Small intestine (tissue), 7 donors: ENCODE data around the gene SPTBN2. TPM values are rescaled to one million over a fixed set of nuclear protein-coding genes. Genes with fewer than 3 reads are reported as not detected.

Experiments used
- DNase-seq, 2 donors: peaks; one replicate each; pipeline versions ENCODE4 v3.0.0 to v3.0.0-alpha.2; 2013
- FAIRE-seq: peaks from 2 replicates; lab custom pipeline; 2012; peaks lifted over from hg19 to GRCh38; lab: Jason Lieb, UNC
- H3K27ac ChIP-seq, 3 donors: one replicate each; pipeline ENCODE4 v1.5.1; 2013; ENCODE audit warnings: low read length in 2 of 3, mild to moderate bottlenecking in 2 of 3, control low read depth in 1 of 3, inconsistent platforms in 1 of 3, low read depth in 1 of 3, moderate library complexity in 1 of 3
- H3K27me3 ChIP-seq, 3 donors: one replicate each; pipeline ENCODE4 v1.6.1; 2013; ENCODE audit warnings: low read length in 3 of 3, inconsistent platforms in 1 of 3; ENCODE audit not compliant: control insufficient read depth in 3 of 3, insufficient read depth in 3 of 3
- H3K36me3 ChIP-seq, 3 donors: one replicate each; pipeline ENCODE4 v1.6.1; 2013; ENCODE audit warnings: low read length in 3 of 3, inconsistent platforms in 1 of 3, low read depth in 1 of 3, mild to moderate bottlenecking in 1 of 3, moderate library complexity in 1 of 3; ENCODE audit not compliant: control insufficient read depth in 3 of 3, insufficient read depth in 2 of 3
- H3K4me1 ChIP-seq, 3 donors: one replicate each; pipeline ENCODE4 v1.6.1; 2013; ENCODE audit warnings: low read length in 2 of 3, inconsistent platforms in 1 of 3, low read depth in 1 of 3, mild to moderate bottlenecking in 1 of 3, moderate library complexity in 1 of 3; ENCODE audit not compliant: control insufficient read depth in 3 of 3, insufficient read depth in 2 of 3
- H3K4me3 ChIP-seq, 3 donors: one replicate each; pipeline ENCODE4 v1.5.1; 2013; ENCODE audit warnings: low read length in 3 of 3, control low read depth in 1 of 3, inconsistent platforms in 1 of 3, low read depth in 1 of 3, mild to moderate bottlenecking in 1 of 3, moderate library complexity in 1 of 3
- H3K9me3 ChIP-seq, 2 donors: one replicate each; pipeline ENCODE4 v1.6.1; 2013; ENCODE audit warnings: low read depth in 1 of 2, low read length in 1 of 2; ENCODE audit not compliant: control insufficient read depth in 2 of 2, insufficient read depth in 1 of 2
- WGBS, 3 donors: extraction: QIAGEN DNeasy Blood & Tissue Kit; methylation state at CpG; one replicate each; pipeline ENCODE4 v1.1.7; 2013; 5-methylcytosine and 5-hydroxymethylcytosine counted together
- polyA plus RNA-seq, 4 donors: library from polyadenylated mRNA; stranded (reverse) in 3 of 4; unstranded in 1 of 4; fragments of 200-250 nt in 3 of 4; fragments of 120-200 nt in 1 of 4; gene quantifications; one replicate each; pipeline versions ENCODE4 v1.2.1 to v1.2.3, GENCODE V29; 2013
- donor health status: healthy with polysubstance abuse.
- donor health status: control.
- donor health status: control.
- donor health status: Bipolar disorder and iron deficiency.
- donor health status: healthy.

SPTBN2 gene
- polyA plus RNA-seq, 4 donors, result 0.27 to 5.0 (median 2.8) TPM

- 79 to 85% (median 83%) methylated on average over 10 of the region's 10 CpGs for WGBS, 3 donors
- H3K4me3 ChIP-seq, result no peak overlapping the region
- FAIRE-seq (no peak), DNase-seq (peak; percentile 41 to 55)
- H3K27me3 ChIP-seq, result no peaks in the 10 kb centered on the region
- no peaks in the 10 kb centered on the region for H3K4me1 ChIP-seq
- peaks cover 0 to 9% of the 10 kb centered on the region in 2 donors for H3K9me3 ChIP-seq
- H3K27ac ChIP-seq, result no peak overlapping the region
- peaks cover 0 to 38% (median 0%) of the 10 kb centered on the region in 3 donors for H3K36me3 ChIP-seq
These were observed 27.4 kb downstream of the SPTBN2 start for GRCh38 chr11:66701432-66702240.

GRCh38 chr11:66700742-66701141 is 28.3 kb downstream of the SPTBN2 start:
- no peak for DNase-seq
- no peaks in the 10 kb centered on the region for H3K4me1 ChIP-seq
- 96 to 99% (median 97%) methylated on average over 27 of the region's 27 CpGs for WGBS, 3 donors
- no peak overlapping the region for H3K27ac ChIP-seq
- peaks cover 0 to 9% of the 10 kb centered on the region in 2 donors for H3K9me3 ChIP-seq
- no peaks in the 10 kb centered on the region for H3K27me3 ChIP-seq
- FAIRE-seq, result no peak
- no peak overlapping the region for H3K4me3 ChIP-seq
- H3K36me3 ChIP-seq, result peaks cover 0 to 35% (median 0%) of the 10 kb centered on the region in 3 donors

- WGBS, 3 donors, result 62 to 82% (median 74%) methylated on average over 15 of the region's 15 CpGs
- H3K4me3 ChIP-seq, result no peak overlapping the region
- H3K36me3 ChIP-seq, result peaks cover 0 to 31% (median 0%) of the 10 kb centered on the region in 3 donors
- H3K4me1 ChIP-seq, result no peaks in the 10 kb centered on the region
- H3K9me3 ChIP-seq, result peaks cover 0 to 9% of the 10 kb centered on the region in 2 donors
- FAIRE-seq, result no peak
- no peak overlapping the region for H3K27ac ChIP-seq
- H3K27me3 ChIP-seq, result no peaks in the 10 kb centered on the region
- DNase-seq, result peak in 1 of 2 donors; percentile 49
These were observed 28.7 kb downstream of the SPTBN2 start for GRCh38 chr11:66700337-66700736.

- H3K4me1 ChIP-seq, result peaks cover 0 to 3% (median 0%) of the 10 kb centered on the region in 3 donors
- H3K27me3 ChIP-seq, result no peaks in the 10 kb centered on the region
- no peak overlapping the region for H3K27ac ChIP-seq
- H3K4me3 ChIP-seq, result no peak overlapping the region
- H3K9me3 ChIP-seq, result peaks cover 0 to 9% of the 10 kb centered on the region in 2 donors
- peaks cover 0 to 30% (median 0%) of the 10 kb centered on the region in 3 donors for H3K36me3 ChIP-seq
- DNase-seq (no peak), FAIRE-seq (no peak)
- WGBS, 3 donors, result 89 to 93% (median 90%) methylated on average over 9 of the region's 9 CpGs
These were observed 30.5 kb downstream of the SPTBN2 start for GRCh38 chr11:66698491-66698890.

GRCh38 chr11:66697988-66698387 is 31.0 kb downstream of the SPTBN2 start:
- H3K4me1 ChIP-seq, result peaks cover 0 to 3% (median 0%) of the 10 kb centered on the region in 3 donors
- DNase-seq (no peak), FAIRE-seq (no peak)
- no peak overlapping the region for H3K4me3 ChIP-seq
- H3K9me3 ChIP-seq, result peaks cover 0 to 9% of the 10 kb centered on the region in 2 donors
- no peaks in the 10 kb centered on the region for H3K27me3 ChIP-seq
- WGBS, 3 donors, result 90 to 92% (median 92%) methylated on average over 6 of the region's 6 CpGs
- peaks cover 0 to 34% (median 0%) of the 10 kb centered on the region in 3 donors for H3K36me3 ChIP-seq
- no peak overlapping the region for H3K27ac ChIP-seq

GRCh38 chr11:66696146-66696545 is 32.9 kb downstream of the SPTBN2 start:
- Histone ChIP-seq H3K27me3 (no peaks in the 10 kb centered on the region), H3K27ac (no peak overlapping the region), H3K4me3 (no peak overlapping the region), H3K9me3 (peaks cover 0 to 9% of the 10 kb centered on the region in 2 donors), H3K36me3 (peaks cover 0 to 39% (median 0%) of the 10 kb centered on the region in 3 donors), H3K4me1 (peaks cover 0 to 3% (median 0%) of the 10 kb centered on the region in 3 donors)
- FAIRE-seq (no peak), DNase-seq (no peak)
- 86 to 89% (median 89%) methylated on average over 9 of the region's 9 CpGs for WGBS, 3 donors

GRCh38 chr11:66694732-66695207 is 34.2 kb downstream of the SPTBN2 start:
- WGBS, 3 donors, result 18 to 19% (median 19%) methylated on average over 6 of the region's 6 CpGs
- Histone ChIP-seq H3K36me3 (peaks cover 0 to 34% (median 0%) of the 10 kb centered on the region in 3 donors), H3K4me3 (no peak overlapping the region), H3K27ac (no peak overlapping the region), H3K9me3 (peaks cover 0 to 7% of the 10 kb centered on the region in 2 donors), H3K27me3 (no peaks in the 10 kb centered on the region), H3K4me1 (peaks cover 0 to 3% (median 0%) of the 10 kb centered on the region in 3 donors)
- FAIRE-seq (no peak), DNase-seq (peak; percentile 91 to 95)

GRCh38 chr11:66694056-66694410 is 35.0 kb downstream of the SPTBN2 start:
- Histone ChIP-seq H3K27me3 (no peaks in the 10 kb centered on the region), H3K4me3 (no peak overlapping the region), H3K9me3 (peaks cover 0 to under 1% of the 10 kb centered on the region in 2 donors), H3K4me1 (peaks cover 0 to 3% (median 0%) of the 10 kb centered on the region in 3 donors), H3K36me3 (peaks cover 0 to 28% (median 0%) of the 10 kb centered on the region in 3 donors), H3K27ac (no peak overlapping the region)
- DNase-seq (no peak), FAIRE-seq (no peak)
- 82 to 95% (median 91%) methylated on average over 11 to 13 of the region's 13 CpGs for WGBS, 3 donors
